Activated B cell treated with CpG ODN at 0.5 μM for 24 hours (primary cell): Measurements from ENCODE around the gene DCHS2. TPM values are rescaled to one million over a fixed set of nuclear protein-coding genes. Genes with fewer than 3 reads are reported as not detected.
"Not testable (repeated sequence)": the region's sequence is repeated elsewhere in the genome, so short reads cannot be mapped to it uniquely, and the experiment has no call there.

Source experiments
- ATAC-seq: fragments of 200-7000 bp; cut with Tn5 transposase; one replicate; pipeline ENCODE4 v1.10.0; 2021; ENCODE audit warnings: low read depth, mild to moderate bottlenecking, moderate library complexity
- CTCF ChIA-PET: fragments of 350-600 bp; sonication (Branson Sonifier 250); formaldehyde crosslinking; loops from one replicate; lab custom pipeline; 2021; ENCODE audit warnings: antibody characterized with exemption; lab: Charles Lee
- POLR2A ChIA-PET: fragments of 350-600 bp; sonication (Branson Sonifier 250); formaldehyde crosslinking; loops from one replicate; lab custom pipeline; 2021; ENCODE audit warnings: antibody characterized with exemption; lab: Charles Lee
- DNase-seq: peaks from one replicate; pipeline ENCODE4 v3.0.0; 2022
- H3K27ac Mint-ChIP-seq: one replicate; pipeline ENCODE4 v1.8.0; 2020; ENCODE audit warnings: mixed read lengths
- H3K27me3 Mint-ChIP-seq: one replicate; pipeline ENCODE4 v1.8.0; 2021; ENCODE audit warnings: mixed read lengths
- H3K36me3 Mint-ChIP-seq: one replicate; pipeline ENCODE4 v1.8.0; 2021; ENCODE audit warnings: low read depth, mixed read lengths
- H3K4me1 Mint-ChIP-seq: one replicate; pipeline ENCODE4 v1.8.0; 2021; ENCODE audit warnings: mixed read lengths
- H3K4me3 Mint-ChIP-seq: one replicate; pipeline ENCODE4 v1.8.0; 2020; ENCODE audit warnings: mild to moderate bottlenecking, mixed read lengths
- H3K9me3 Mint-ChIP-seq: one replicate; pipeline ENCODE4 v1.8.0; 2020; ENCODE audit warnings: mixed read lengths
- CTCF ChIP-seq: fragments of 200-600 bp; IDR thresholded peaks from one replicate; pipeline ENCODE4 v1.8.0; 2022; ENCODE audit warnings: antibody characterized with exemption, mild to moderate bottlenecking
- intact Hi-C: fragments of 100-400 bp; cut with micrococcal nuclease; formaldehyde crosslinking; loops from one replicate; pipeline ENCODE4 v1.15.1; 2024
- total RNA-seq: library from RNA; stranded (reverse); gene quantifications from 2 replicates; pipeline ENCODE4 v1.2.3, GENCODE V29; 2022

The DCHS2 gene
- total RNA-seq, 1 donor from 2014 or later: 0.13 TPM

- ChIA-PET CTCF (no interaction called here), POLR2A (no interaction called here)
- ATAC-seq (no peak), DNase-seq (no peak)
- Mint-ChIP-seq H3K9me3 (peaks cover 6% of the 10 kb centered on the region), H3K27me3 (no peaks in the 10 kb centered on the region), H3K36me3 (no peaks in the 10 kb centered on the region), H3K27ac (no peak overlapping the region), H3K4me1 (no peaks in the 10 kb centered on the region), H3K4me3 (no peak overlapping the region)
- no peak for TF ChIP-seq CTCF
- intact Hi-C loops: no loop called here
Observed at GRCh38 chr4:154218051-154218450, 273.5 kb downstream of the DCHS2 start.

- CTCF ChIA-PET, H3K4me1 Mint-ChIP-seq, intact Hi-C loops, H3K27me3 Mint-ChIP-seq, DNase-seq, ATAC-seq, H3K4me3 Mint-ChIP-seq, POLR2A ChIA-PET, H3K27ac Mint-ChIP-seq, H3K9me3 Mint-ChIP-seq, H3K36me3 Mint-ChIP-seq: not testable (repeated sequence)
Observed at GRCh38 chr4:154217384-154217783, 274.2 kb downstream of the DCHS2 start.

GRCh38 chr4:154211506-154211905 is 280.1 kb downstream of the DCHS2 start:
- Mint-ChIP-seq H3K27me3 (no peaks in the 10 kb centered on the region), H3K4me3 (no peak overlapping the region)

GRCh38 chr4:154208424-154208823 is 283.2 kb downstream of the DCHS2 start:
- no peak overlapping the region for H3K4me3 Mint-ChIP-seq

More at GRCh38 chr4:154211506-154211905, 280.1 kb downstream of the DCHS2 start:
- TF ChIP-seq CTCF: no peak
- POLR2A ChIA-PET: no interaction called here
- CTCF ChIA-PET: no interaction called here
- Mint-ChIP-seq H3K36me3 (no peaks in the 10 kb centered on the region), H3K27ac (no peak overlapping the region), H3K9me3 (no peaks in the 10 kb centered on the region), H3K4me1 (no peaks in the 10 kb centered on the region)
- ATAC-seq (no peak), DNase-seq (no peak)
- intact Hi-C loops: no loop called here

GRCh38 chr4:154205471-154205870 is 286.1 kb downstream of the DCHS2 start:
- Mint-ChIP-seq H3K27ac (no peak overlapping the region), H3K4me1 (no peaks in the 10 kb centered on the region), H3K4me3 (no peak overlapping the region), H3K27me3 (peaks cover 1% of the 10 kb centered on the region), H3K9me3 (no peaks in the 10 kb centered on the region), H3K36me3 (no peaks in the 10 kb centered on the region)
- DNase-seq (no peak), ATAC-seq (no peak)
- CTCF ChIA-PET: no interaction called here
- intact Hi-C loops: no loop called here
- no peak for TF ChIP-seq CTCF
- POLR2A ChIA-PET: no interaction called here

More at GRCh38 chr4:154208424-154208823, 283.2 kb downstream of the DCHS2 start:
- H3K9me3 Mint-ChIP-seq: no peaks in the 10 kb centered on the region
- TF ChIP-seq CTCF: no peak
- H3K27me3 Mint-ChIP-seq: peaks cover 1% of the 10 kb centered on the region
- H3K27ac Mint-ChIP-seq: no peak overlapping the region
- ChIA-PET POLR2A (no interaction called here), CTCF (no interaction called here)
- DNase-seq (no peak), ATAC-seq (no peak)
- H3K36me3 Mint-ChIP-seq: no peaks in the 10 kb centered on the region
- intact Hi-C loops: no loop called here
- no peaks in the 10 kb centered on the region for H3K4me1 Mint-ChIP-seq

GRCh38 chr4:154194649-154195048 is 296.9 kb downstream of the DCHS2 start:
- POLR2A ChIA-PET: no interaction called here
- Mint-ChIP-seq H3K36me3 (no peaks in the 10 kb centered on the region), H3K4me3 (no peak overlapping the region), H3K9me3 (peaks cover 10% of the 10 kb centered on the region), H3K27me3 (no peaks in the 10 kb centered on the region), H3K4me1 (no peaks in the 10 kb centered on the region), H3K27ac (no peak overlapping the region)
- TF ChIP-seq CTCF: no peak
- intact Hi-C loops: no loop called here
- ATAC-seq: no peak
- DNase-seq: no peak
- CTCF ChIA-PET: no interaction called here
